ENCODE data around the gene MVB12B. TPM values are rescaled to one million over a fixed set of nuclear protein-coding genes. Genes with fewer than 3 reads are reported as not detected.

Gene MVB12B
- total RNA-seq, 1 experiment from 2014 or later, result 5.8 TPM

DNA sequence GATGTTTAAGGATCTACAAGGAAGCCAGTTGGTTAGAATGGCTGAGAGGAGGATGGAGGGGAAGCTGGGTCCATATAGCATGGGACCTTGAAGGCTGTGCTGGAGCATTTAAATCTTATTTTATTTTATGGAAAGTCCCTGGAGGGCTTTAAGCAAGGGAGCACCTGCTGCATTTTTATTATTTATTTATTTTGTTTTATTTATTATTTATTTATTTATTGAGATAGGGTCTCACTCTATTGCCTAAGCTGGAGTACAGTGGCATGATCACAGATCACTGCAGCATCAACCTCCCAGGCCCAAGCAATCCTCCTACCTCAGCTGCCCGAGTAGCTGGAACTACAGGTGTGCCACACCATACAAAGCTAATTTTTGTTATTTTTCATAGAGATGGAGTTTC, 4.9 kb upstream of the MVB12B start:
- Histone ChIP-seq H3K9ac (ENCODE audit: extremely low read depth, insufficient read length, low read length) (no peak overlapping the region), H3K4ac (ENCODE audit: low read depth, low read length) (no peak overlapping the region), H3K79me2 (ENCODE audit: insufficient read depth, low read length) (no peaks in the 10 kb centered on the region), H2AK5ac (ENCODE audit: insufficient read length, low read length) (no peak overlapping the region), H2BK15ac (ENCODE audit: low read depth, low read length) (no peak overlapping the region), H4K8ac (replicated peaks; ENCODE audit: insufficient read length, low read depth, low read length) (no peak overlapping the region), H3K9me3 (ENCODE audit: control insufficient read depth, low read depth, low read length) (no peaks in the 10 kb centered on the region), H2BK120ac (ENCODE audit: low read depth, low read length, poor library complexity, severe bottlenecking) (no peak overlapping the region), H3T11ph (ENCODE audit: low read length) (no peak overlapping the region), H3K4me2 (ENCODE audit: insufficient read depth, insufficient read length, low read length) (no peak overlapping the region), H3K23ac (ENCODE audit: insufficient read length, low read depth, low read length) (no peak overlapping the region), H4K20me1 (ENCODE audit: control insufficient read depth, insufficient read depth, insufficient read length) (no peaks in the 10 kb centered on the region), H3K18ac (ENCODE audit: insufficient read length, low read depth, low read length) (no peak overlapping the region), H3K23me2 (ENCODE audit: insufficient read length, low read depth, low read length, poor library complexity, severe bottlenecking) (peaks cover 5% of the 10 kb centered on the region), H2BK12ac (ENCODE audit: insufficient read length, low read depth, low read length) (no peak overlapping the region), H3K79me1 (ENCODE audit: insufficient read depth, low read depth, low read length, poor library complexity, severe bottlenecking) (no peaks in the 10 kb centered on the region), H4K5ac (ENCODE audit: insufficient read length, low read depth, low read length) (no peak overlapping the region), H3K27me3 (ENCODE audit: insufficient read depth, low read length) (no peaks in the 10 kb centered on the region), H4K91ac (ENCODE audit: insufficient read length, low read depth, low read length) (no peak overlapping the region), H2BK5ac (ENCODE audit: insufficient read length, low read length) (no peak overlapping the region), H3K14ac (ENCODE audit: insufficient read depth, low read length) (no peak overlapping the region), H2BK20ac (ENCODE audit: low read depth, low read length, poor library complexity, severe bottlenecking) (no peak overlapping the region), H3K27ac (ENCODE audit: insufficient read length, low read depth, low read length) (no peak overlapping the region), H3K56ac (ENCODE audit: insufficient read length, low read depth, low read length) (no peak overlapping the region), H3K4me1 (ENCODE audit: insufficient read depth, low read length) (peaks cover 2% of the 10 kb centered on the region; the same call in 1 of the 2 replicates), H2AFZ (ENCODE audit: low read length) (no peak overlapping the region)
- peaks cover 16 to 21% of the 10 kb centered on the region in 2 experiments for H3K9me3 Mint-ChIP-seq
- H3K4me1 Mint-ChIP-seq, result peaks cover 26 to 27% of the 10 kb centered on the region in 2 experiments
- TF ChIP-seq, protein P1, sequence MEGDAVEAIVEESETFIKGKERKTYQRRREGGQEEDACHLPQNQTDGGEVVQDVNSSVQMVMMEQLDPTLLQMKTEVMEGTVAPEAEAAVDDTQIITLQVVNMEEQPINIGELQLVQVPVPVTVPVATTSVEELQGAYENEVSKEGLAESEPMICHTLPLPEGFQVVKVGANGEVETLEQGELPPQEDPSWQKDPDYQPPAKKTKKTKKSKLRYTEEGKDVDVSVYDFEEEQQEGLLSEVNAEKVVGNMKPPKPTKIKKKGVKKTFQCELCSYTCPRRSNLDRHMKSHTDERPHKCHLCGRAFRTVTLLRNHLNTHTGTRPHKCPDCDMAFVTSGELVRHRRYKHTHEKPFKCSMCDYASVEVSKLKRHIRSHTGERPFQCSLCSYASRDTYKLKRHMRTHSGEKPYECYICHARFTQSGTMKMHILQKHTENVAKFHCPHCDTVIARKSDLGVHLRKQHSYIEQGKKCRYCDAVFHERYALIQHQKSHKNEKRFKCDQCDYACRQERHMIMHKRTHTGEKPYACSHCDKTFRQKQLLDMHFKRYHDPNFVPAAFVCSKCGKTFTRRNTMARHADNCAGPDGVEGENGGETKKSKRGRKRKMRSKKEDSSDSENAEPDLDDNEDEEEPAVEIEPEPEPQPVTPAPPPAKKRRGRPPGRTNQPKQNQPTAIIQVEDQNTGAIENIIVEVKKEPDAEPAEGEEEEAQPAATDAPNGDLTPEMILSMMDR (conservative IDR thresholded peaks at IDR 0.05), result no peak
- no CpG with 5 or more reads among the region's 1 CpG for WGBS (ENCODE audit: extremely low coverage, insufficient read length, low lambda C conversion rate)
- peaks cover 7% of the 10 kb centered on the region for H3K27me3 Mint-ChIP-seq (ENCODE audit: low read depth)
- H3K27ac Mint-ChIP-seq, result no peak overlapping the region
- H3K4me3 Mint-ChIP-seq, result no peak overlapping the region
- no peak for DNase-seq
- peaks cover 0 to 10% (median 3%) of the 10 kb centered on the region in 3 experiments; a peak in 4 of 7 replicates for H3K36me3 Mint-ChIP-seq (ENCODE audit: insufficient read depth in 1 of 3, low read depth in 3 of 3)
